Omental fat pad (tissue), 4 donors: Measurements from ENCODE around the gene DNAJC10. TPM values are rescaled to one million over a fixed set of nuclear protein-coding genes. Genes with fewer than 3 reads are reported as not detected.

Experiments
- ATAC-seq: fragments of 150-250 bp; one replicate; pipeline ENCODE4 v1.9.1; 2016; ENCODE audit warnings: mild to moderate bottlenecking, moderate library complexity; ENCODE audit not compliant: low FRiP score
- DNase-seq: peaks from one replicate; pipeline ENCODE4 v3.0.0-alpha.2; 2019; ENCODE audit warnings: low spot score
- CTCF ChIP-seq, 3 donors: fragments of 450-650 bp; IDR thresholded peaks; one replicate each; pipeline ENCODE4 v1.5.1; 2016 to 2017; ENCODE audit warnings: antibody characterized with exemption in 3 of 3, mild to moderate bottlenecking in 3 of 3, moderate library complexity in 2 of 3
- total RNA-seq, 4 donors: library from RNA; depleted of rRNA; stranded (reverse); fragments of >200 nt; gene quantifications; one replicate each; pipeline ENCODE4 v1.1.0, GENCODE V29; 2016

Gene DNAJC10
- total RNA-seq, 4 donors from 2014 or later: 41.1 to 61.9 (median 44.6) TPM

- TF ChIP-seq CTCF (IDR thresholded peaks at IDR 0.05): no peak
- no peak for ATAC-seq
- no peak for DNase-seq
Measured at GRCh38 chr2:182814804-182815203, 98.7 kb downstream of the DNAJC10 start.

- ATAC-seq (no peak), DNase-seq (no peak)
- TF ChIP-seq CTCF (IDR thresholded peaks at IDR 0.05): no peak
Measured at GRCh38 chr2:182816866-182817265, 100.8 kb downstream of the DNAJC10 start.

GRCh38 chr2:182817558-182817957 is 101.5 kb downstream of the DNAJC10 start:
- ATAC-seq: no peak
- no peak for DNase-seq
- no peak for TF ChIP-seq CTCF (IDR thresholded peaks at IDR 0.05)

DNA sequence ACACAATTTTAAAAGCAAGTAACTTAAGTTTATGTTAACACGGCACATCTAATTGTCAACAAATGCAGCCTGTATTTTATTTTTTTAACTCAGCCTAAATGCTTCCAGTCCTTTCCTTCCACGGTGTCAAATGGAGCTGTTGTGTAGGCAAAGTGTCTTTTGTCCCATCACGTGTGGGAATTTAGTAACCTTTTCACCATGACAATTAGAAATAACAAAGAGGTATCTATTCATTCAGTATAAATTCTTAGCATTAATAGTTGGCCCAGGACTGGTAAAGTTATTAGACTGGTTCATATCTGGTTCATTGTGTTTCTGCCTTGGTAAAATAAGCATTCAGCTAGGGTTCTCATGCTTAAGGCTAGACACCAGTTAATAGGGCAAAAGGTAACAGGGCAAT is 102.4 kb downstream of the DNAJC10 start:
- no peak for TF ChIP-seq CTCF (IDR thresholded peaks at IDR 0.05)
- DNase-seq: no peak
- no peak for ATAC-seq

GRCh38 chr2:182818925-182819324 is 102.9 kb downstream of the DNAJC10 start:
- DNase-seq (no peak), ATAC-seq (no peak)
- TF ChIP-seq CTCF (IDR thresholded peaks at IDR 0.05): no peak

DNA sequence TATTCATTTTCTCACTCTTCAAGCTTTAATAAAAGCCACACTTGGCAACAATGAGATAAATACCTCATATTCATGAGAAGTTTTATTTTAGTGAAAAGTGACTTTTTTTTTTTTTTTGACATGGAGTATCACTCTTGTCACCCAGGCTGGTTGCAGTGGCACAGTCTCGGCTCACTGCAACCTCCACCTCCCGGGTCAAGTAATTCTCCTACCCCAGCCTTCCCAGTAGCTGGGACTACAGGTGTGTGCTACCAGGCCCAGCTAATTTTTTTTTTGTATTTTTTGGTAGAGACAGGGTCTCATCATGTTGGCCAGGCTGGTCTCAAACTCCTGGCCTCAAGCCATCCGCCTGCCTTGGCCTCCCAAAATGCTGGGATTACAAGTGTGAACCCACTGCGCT is 103.4 kb downstream of the DNAJC10 start:
- no peak for DNase-seq
- TF ChIP-seq CTCF (IDR thresholded peaks at IDR 0.05): no peak
- ATAC-seq: no peak

GRCh38 chr2:182821182-182821581 is 105.1 kb downstream of the DNAJC10 start:
- ATAC-seq (no peak), DNase-seq (no peak)
- no peak for TF ChIP-seq CTCF (IDR thresholded peaks at IDR 0.05)
